ENCODE results near the gene CALCOCO2. TPM values are rescaled to one million over a fixed set of nuclear protein-coding genes. Genes with fewer than 3 reads are reported as not detected.

CALCOCO2 gene
- total RNA-seq, 1 donor from 2014 or later, result 20.9 TPM

- DNase-seq (ENCODE audit: low read depth in 2 of 2), result no peak
Observed at GRCh38 chr17:48873209-48873608, 42.4 kb downstream of the CALCOCO2 start.

GRCh38 chr17:48873696-48874443, 43.0 kb downstream of the CALCOCO2 start:
- no peak for DNase-seq (ENCODE audit: low read depth in 2 of 2)

- DNase-seq (ENCODE audit: low read depth in 2 of 2), result peak; percentile 68 to 76
Observed at GRCh38 chr17:48878920-48879898, 48.4 kb downstream of the CALCOCO2 start.

- no peak for DNase-seq (ENCODE audit: low read depth in 2 of 2)
Observed at GRCh38 chr17:48882272-48882671, 51.4 kb downstream of the CALCOCO2 start.

GRCh38 chr17:48883171-48883570, 52.3 kb downstream of the CALCOCO2 start:
- DNase-seq (ENCODE audit: low read depth in 2 of 2), result no peak

- no peak for DNase-seq (ENCODE audit: low read depth in 2 of 2)
Observed at GRCh38 chr17:48890086-48890485, 59.3 kb downstream of the CALCOCO2 start.

GRCh38 chr17:48892940-48893645, 62.3 kb downstream of the CALCOCO2 start:
- DNase-seq (ENCODE audit: low read depth in 2 of 2), result no peak

GRCh38 chr17:48893646-48894508, 63.0 kb downstream of the CALCOCO2 start:
- no peak for DNase-seq (ENCODE audit: low read depth in 2 of 2)

- no peak for DNase-seq (ENCODE audit: low read depth in 2 of 2)
Observed at GRCh38 chr17:48894886-48895285, 64.1 kb downstream of the CALCOCO2 start.

- no peak for DNase-seq (ENCODE audit: low read depth in 2 of 2)
Observed at GRCh38 chr17:48901241-48901640, 70.4 kb downstream of the CALCOCO2 start.

GRCh38 chr17:48903401-48903800, 72.6 kb downstream of the CALCOCO2 start:
- DNase-seq (ENCODE audit: low read depth in 2 of 2), result no peak

- no peak for DNase-seq (ENCODE audit: low read depth in 2 of 2)
Observed at GRCh38 chr17:48904428-48904827, 73.6 kb downstream of the CALCOCO2 start.

- no peak for DNase-seq (ENCODE audit: low read depth in 2 of 2)
Observed at GRCh38 chr17:48905987-48906515, 75.2 kb downstream of the CALCOCO2 start.

GRCh38 chr17:48907713-48908046, 76.8 kb downstream of the CALCOCO2 start:
- DNase-seq (ENCODE audit: low read depth in 2 of 2), result peak; percentile 64 to 73

GRCh38 chr17:48908047-48908843, 77.4 kb downstream of the CALCOCO2 start, which contains the start of gene UBE2Z:
TSS of gene UBE2Z (plus strand) at chr17:48908407. CDS start at chr17:48908504, 97 bp downstream.
- DNase-seq (ENCODE audit: low read depth in 2 of 2), result peak; percentile 89 to 96

GRCh38 chr17:48908853-48909394, 78.1 kb downstream of the CALCOCO2 start:
- peak; percentile 76 to 93 for DNase-seq (ENCODE audit: low read depth in 2 of 2)

- DNase-seq (ENCODE audit: low read depth in 2 of 2), result peak; percentile 5 to 44
Observed at GRCh38 chr17:48909783-48910182, 78.9 kb downstream of the CALCOCO2 start.

- peak in 1 of 2 donors; percentile 14 for DNase-seq (ENCODE audit: low read depth in 2 of 2)
Observed at GRCh38 chr17:48910370-48910769, 79.5 kb downstream of the CALCOCO2 start.

- no peak for DNase-seq (ENCODE audit: low read depth in 2 of 2)
Observed at GRCh38 chr17:48912476-48912875, 81.6 kb downstream of the CALCOCO2 start.
